ENCODE results near the gene ANLN.
A peak's percentile ranks its signal among the peaks of the same experiment; 100 is the strongest.
"Not testable (repeated sequence)": the region's sequence is repeated elsewhere in the genome, so short reads cannot be mapped to it uniquely, and the experiment has no call there.

ANLN gene

GRCh38 chr7:36462551-36463137, 73.0 kb downstream of the ANLN start:
- DNase-seq (ENCODE audit: insufficient read length, low spot score) (no peak), FAIRE-seq (no peak)
- TF ChIP-seq CTCF (IDR thresholded peaks at IDR 0.05; ENCODE audit: insufficient read depth, missing control alignments): no peak

GRCh38 chr7:36464271-36464670, 74.6 kb downstream of the ANLN start:
- no peak for TF ChIP-seq CTCF (IDR thresholded peaks at IDR 0.05; ENCODE audit: insufficient read depth, missing control alignments)
- no peak for FAIRE-seq

GRCh38 chr7:36466001-36466400, 76.3 kb downstream of the ANLN start:
- not testable (repeated sequence) for FAIRE-seq; DNase-seq (ENCODE audit: insufficient read length, low spot score)

More at GRCh38 chr7:36464271-36464670, 74.6 kb downstream of the ANLN start:
- no peak for DNase-seq (ENCODE audit: insufficient read length, low spot score)

GRCh38 chr7:36468370-36469101, 78.9 kb downstream of the ANLN start:
- TF ChIP-seq CTCF (IDR thresholded peaks at IDR 0.05; ENCODE audit: insufficient read depth, missing control alignments): no peak
- FAIRE-seq: no peak
- DNase-seq (ENCODE audit: insufficient read length, low spot score): no peak

GRCh38 chr7:36469236-36469635, 79.6 kb downstream of the ANLN start:
- DNase-seq (ENCODE audit: insufficient read length, low spot score) (no peak), FAIRE-seq (no peak)
- TF ChIP-seq CTCF (IDR thresholded peaks at IDR 0.05; ENCODE audit: insufficient read depth, missing control alignments): no peak

GRCh38 chr7:36472141-36472729, 82.6 kb downstream of the ANLN start:
- DNase-seq (ENCODE audit: insufficient read length, low spot score) (no peak), FAIRE-seq (no peak)
- no peak for TF ChIP-seq CTCF (IDR thresholded peaks at IDR 0.05; ENCODE audit: insufficient read depth, missing control alignments)

- peak; percentile 56 for TF ChIP-seq CTCF (IDR thresholded peaks at IDR 0.05; ENCODE audit: insufficient read depth, missing control alignments)
- no peak for FAIRE-seq
- no peak for DNase-seq (ENCODE audit: insufficient read length, low spot score)
These were observed 84.0 kb downstream of the ANLN start for GRCh38 chr7:36473454-36474282.
